HG03558 (cell line): ENCODE results near the gene MAGEB3.
A peak's percentile ranks its signal among the peaks of the same experiment; 100 is the strongest.
"Not testable (repeated sequence)": the region's sequence is repeated elsewhere in the genome, so short reads cannot be mapped to it uniquely, and the experiment has no call there.

Experiments used
- ATAC-seq: cut with Tn5 transposase; IDR thresholded peaks from one replicate; pipeline ENCODE4 v1.9.1; 2021; ENCODE audit warnings: moderate number of reproducible peaks; ENCODE audit not compliant: unreplicated experiment; ENCODE audit errors: extremely low read depth

MAGEB3 gene

GRCh38 chrX:30230395-30230794 lies at the start of gene MAGEB3:
Gene MAGEB3, plus strand, starts transcription at chrX:30230657. Its CDS starts 5,268 bp downstream, at chrX:30235925.
- no peak for ATAC-seq

- ATAC-seq: no peak
Measured at GRCh38 chrX:30181353-30181752, 49.1 kb upstream of the MAGEB3 start.

- ATAC-seq: no peak
Measured at GRCh38 chrX:30183554-30183953, 46.9 kb upstream of the MAGEB3 start.

- no peak for ATAC-seq
Measured at GRCh38 chrX:30190426-30190825, 40.0 kb upstream of the MAGEB3 start.

- not testable (repeated sequence) for ATAC-seq
Measured at GRCh38 chrX:30193910-30194309, 36.5 kb upstream of the MAGEB3 start.

- no peak for ATAC-seq
Measured at GRCh38 chrX:30196322-30196721, 34.1 kb upstream of the MAGEB3 start.

- ATAC-seq: no peak
Measured at GRCh38 chrX:30212172-30212571, 18.3 kb upstream of the MAGEB3 start.

- ATAC-seq: no peak
Measured at GRCh38 chrX:30215357-30215843, 15.1 kb upstream of the MAGEB3 start, which contains the start of gene MAGEB2. Gene MAGEB2, plus strand, starts transcription at chrX:30215563. Its CDS starts 3,018 bp downstream, at chrX:30218581.

GRCh38 chrX:30217465-30217864 lies 13.0 kb upstream of the MAGEB3 start:
- no peak for ATAC-seq

GRCh38 chrX:30219372-30219771 lies 11.1 kb upstream of the MAGEB3 start:
- ATAC-seq: no peak

GRCh38 chrX:30220661-30221060 lies 9.8 kb upstream of the MAGEB3 start:
- no peak for ATAC-seq

- ATAC-seq: no peak
Measured at GRCh38 chrX:30224536-30224935, 5.9 kb upstream of the MAGEB3 start.

- no peak for ATAC-seq
Measured at GRCh38 chrX:30228526-30228925, 1.9 kb upstream of the MAGEB3 start.

- ATAC-seq: no peak
Measured at GRCh38 chrX:30241724-30242415, 11.4 kb downstream of the MAGEB3 start, which contains the start of gene MAGEB4. Gene MAGEB4, plus strand, starts transcription at chrX:30242000. Its CDS starts 136 bp downstream, at chrX:30242136.

GRCh38 chrX:30246769-30247489 lies 16.5 kb downstream of the MAGEB3 start, which contains the start of gene MAGEB1:
Gene MAGEB1, plus strand, starts transcription at chrX:30247146. Its CDS starts 3,348 bp downstream, at chrX:30250494.
- no peak for ATAC-seq

GRCh38 chrX:30248854-30249253 lies 18.4 kb downstream of the MAGEB3 start:
- ATAC-seq: peak; percentile 61

- ATAC-seq: peak; percentile 62
Measured at GRCh38 chrX:30253257-30253656, 22.8 kb downstream of the MAGEB3 start.

- ATAC-seq: no peak
Measured at GRCh38 chrX:30259927-30260326, 29.5 kb downstream of the MAGEB3 start.

- no peak for ATAC-seq
Measured at GRCh38 chrX:30261012-30261411, 30.6 kb downstream of the MAGEB3 start.

- ATAC-seq: no peak
Measured at GRCh38 chrX:30262763-30263162, 32.3 kb downstream of the MAGEB3 start.

- ATAC-seq: no peak
Measured at GRCh38 chrX:30270639-30271038, 40.2 kb downstream of the MAGEB3 start.
